GM23338 (cell line): ENCODE results near the gene GAK.

Source experiments
- CREB1 ChIP-seq: fragments of 250-450 bp; sonication (Bioruptor Pico); IDR thresholded peaks from 2 replicates; pipeline ENCODE4 v1.5.0; 2020; ENCODE audit warnings: low read depth, mild to moderate bottlenecking, moderate library complexity
- CTCF ChIP-seq, 2 experiments: fragments of 200-600 bp in 1 of 2; sonication (generic) in 1 of 2; conservative IDR thresholded peaks; 2 replicates each; pipeline versions ENCODE4 v1.5.1 to v1.6.1; 2016 to 2017; ENCODE audit warnings: antibody characterized with exemption in 2 of 2, low read depth in 2 of 2, mild to moderate bottlenecking in 2 of 2, moderate library complexity in 1 of 2
- EZH2 ChIP-seq: fragments of 200-600 bp; sonication (generic); IDR thresholded peaks from one replicate; pipeline ENCODE4 v1.8.0; 2017; ENCODE audit warnings: antibody characterized with exemption, mild to moderate bottlenecking, low read depth; ENCODE audit not compliant: unreplicated experiment
- EZH2phosphoT487 ChIP-seq: fragments of 200-600 bp; sonication (generic); IDR thresholded peaks from one replicate; pipeline ENCODE4 v1.8.1; 2018; ENCODE audit warnings: antibody characterized with exemption; ENCODE audit not compliant: unreplicated experiment
- NANOG ChIP-seq: IDR thresholded peaks from 2 replicates; pipeline ENCODE4 v1.6.1; 2016; ENCODE audit warnings: antibody characterized with exemption, borderline replicate concordance
- POLR2AphosphoS5 ChIP-seq: IDR thresholded peaks from 2 replicates; pipeline ENCODE4 v1.6.1; 2016; ENCODE audit warnings: antibody characterized with exemption, low read depth
- REST ChIP-seq: IDR thresholded peaks from one replicate; pipeline ENCODE4 v1.6.1; 2018; ENCODE audit warnings: antibody characterized with exemption; ENCODE audit not compliant: unreplicated experiment
- STAT1 ChIP-seq: IDR thresholded peaks from one replicate; pipeline ENCODE4 v1.6.1; 2016; ENCODE audit warnings: antibody characterized with exemption; ENCODE audit not compliant: unreplicated experiment

GRCh38 chr4:948936-949300, 16.8 kb upstream of the GAK start:
- TF ChIP-seq CTCF (conservative IDR thresholded peaks at IDR 0.05; ENCODE audit: low read depth in 2 of 2): no peak
- TF ChIP-seq EZH2phosphoT487: no peak
- no peak for TF ChIP-seq EZH2
- TF ChIP-seq STAT1: no peak
- no peak for TF ChIP-seq POLR2AphosphoS5
- TF ChIP-seq NANOG: no peak
- no peak for TF ChIP-seq CREB1 (CRISPR knock-in tag)
- TF ChIP-seq REST: no peak
